ENCODE measurements around the gene MOAP1. TPM values are rescaled to one million over a fixed set of nuclear protein-coding genes. Genes with fewer than 3 reads are reported as not detected.
"Not testable (repeated sequence)": the region's sequence is repeated elsewhere in the genome, so short reads cannot be mapped to it uniquely, and the experiment has no call there.

MOAP1 gene
- total and polyA plus RNA-seq, 2 of the 8 experiments (the other 6 are each of a cell fraction or from before 2014, with no cell fraction given) = 18.3 to 20.1 TPM

GRCh38 chr14:93170141-93170540, 14.6 kb downstream of the MOAP1 start:
- not testable (repeated sequence) for H3K14ac ChIP-seq (ENCODE audit: insufficient read length); H3K9ac ChIP-seq (replicated peaks in 1 of 4; ENCODE audit: extremely low read depth in 1 of 4, low read depth in 3 of 4, low read length in 3 of 4); H4K5ac ChIP-seq (ENCODE audit: insufficient read length, low read depth, low read length); H2BK120ac ChIP-seq (replicated peaks; ENCODE audit: low read depth, low read length); H4K20me1 ChIP-seq (replicated peaks in 1 of 2; ENCODE audit: control insufficient read depth in 1 of 2, insufficient read depth in 2 of 2, low read length in 2 of 2); H3K27me3 ChIP-seq (replicated peaks in 1 of 4; ENCODE audit: control insufficient read depth in 3 of 4, extremely low read depth in 1 of 4, insufficient read depth in 3 of 4, low read length in 3 of 4); H2BK12ac ChIP-seq (ENCODE audit: low read depth, low read length); H3K79me2 ChIP-seq (ENCODE audit: control insufficient read depth in 1 of 2, insufficient read depth in 2 of 2, low read length in 2 of 2); H2BK15ac ChIP-seq (ENCODE audit: low read length); H3K9me3 ChIP-seq (ENCODE audit: insufficient read depth in 2 of 2, low read depth in 1 of 2, low read length in 1 of 2); H3K79me1 ChIP-seq (ENCODE audit: low read depth, low read length); DNase-seq (ENCODE audit: low read depth in 1 of 2, low spot score in 2 of 2); H3K23me2 ChIP-seq (ENCODE audit: low read depth, low read length); H2BK20ac ChIP-seq (ENCODE audit: low read length); H3K23ac ChIP-seq (ENCODE audit: insufficient read length); H3K36me3 ChIP-seq (ENCODE audit: control insufficient read depth in 2 of 4, insufficient read depth in 4 of 4, low read length in 3 of 4); H2AK5ac ChIP-seq (ENCODE audit: low read depth, low read length); FAIRE-seq; H4K91ac ChIP-seq (replicated peaks; ENCODE audit: insufficient read length, low read length); H2BK5ac ChIP-seq (ENCODE audit: low read depth, low read length); H3K27ac ChIP-seq (ENCODE audit: low read depth, low read length); H3K4me3 ChIP-seq (ENCODE audit: extremely low read depth in 1 of 4, insufficient read depth in 2 of 4, low read depth in 3 of 4, low read length in 4 of 4); H3K4me2 ChIP-seq (ENCODE audit: insufficient read depth in 1 of 2, low read depth in 2 of 2, low read length in 2 of 2); H3K56ac ChIP-seq (replicated peaks; ENCODE audit: insufficient read length, low read depth, low read length); H3K18ac ChIP-seq (ENCODE audit: extremely low read depth, low read length); H2AFZ ChIP-seq (ENCODE audit: low read length); H4K8ac ChIP-seq (ENCODE audit: extremely low read depth, insufficient read depth, low read length); H3K4ac ChIP-seq (replicated peaks; ENCODE audit: insufficient read length, low read depth, low read length); H3K4me1 ChIP-seq (replicated peaks in 1 of 4; ENCODE audit: control insufficient read depth in 3 of 4, insufficient read depth in 4 of 4, low read length in 3 of 4)
- POLR2A ChIA-PET (ENCODE audit: partially characterized antibody) = interaction anchor here (0.7 to 0.9 kb wide), 2 partner anchors 15 to 23 kb away, joined by 3 read pairs; partner anchors contain the start of genes LYSET and MOAP1
- CTCF ChIA-PET (ENCODE audit: partially characterized antibody) = interaction anchor here (0.6 to 11.0 kb wide), 8 partner anchors 9 to 1090 kb away, joined by 3 to 48 read pairs (median 6); no protein-coding TSS in a partner anchor
- 94% methylated on average over 16 of the region's 20 CpGs; no CpG with 5 or more reads in 1 of the 2 experiments for WGBS, 2 experiments (ENCODE audit: extremely low coverage in 1 of 2, insufficient coverage in 1 of 2, insufficient read length in 1 of 2, insufficient replicate concordance in 2 of 2, low coverage in 1 of 2, low lambda C conversion rate in 2 of 2, missing lambda C conversion rate in 1 of 2)

- H2BK12ac ChIP-seq (ENCODE audit: low read depth, low read length); H3K4me3 ChIP-seq (ENCODE audit: extremely low read depth in 1 of 4, insufficient read depth in 2 of 4, low read depth in 3 of 4, low read length in 4 of 4); H3K4me2 ChIP-seq (ENCODE audit: insufficient read depth in 1 of 2, low read depth in 2 of 2, low read length in 2 of 2); H4K8ac ChIP-seq (ENCODE audit: extremely low read depth, insufficient read depth, low read length); H4K91ac ChIP-seq (replicated peaks; ENCODE audit: insufficient read length, low read length); H2BK20ac ChIP-seq (ENCODE audit: low read length); H3K14ac ChIP-seq (ENCODE audit: insufficient read length); H3K9ac ChIP-seq (replicated peaks in 1 of 4; ENCODE audit: extremely low read depth in 1 of 4, low read depth in 3 of 4, low read length in 3 of 4); H3K27me3 ChIP-seq (replicated peaks in 1 of 4; ENCODE audit: control insufficient read depth in 3 of 4, extremely low read depth in 1 of 4, insufficient read depth in 3 of 4, low read length in 3 of 4); H3K4me1 ChIP-seq (replicated peaks in 1 of 4; ENCODE audit: control insufficient read depth in 3 of 4, insufficient read depth in 4 of 4, low read length in 3 of 4); H3K79me2 ChIP-seq (ENCODE audit: control insufficient read depth in 1 of 2, insufficient read depth in 2 of 2, low read length in 2 of 2); DNase-seq (ENCODE audit: low read depth in 1 of 2, low spot score in 2 of 2); H4K5ac ChIP-seq (ENCODE audit: insufficient read length, low read depth, low read length); H2BK15ac ChIP-seq (ENCODE audit: low read length); H2BK5ac ChIP-seq (ENCODE audit: low read depth, low read length); H3K79me1 ChIP-seq (ENCODE audit: low read depth, low read length); H2AFZ ChIP-seq (ENCODE audit: low read length); H2BK120ac ChIP-seq (replicated peaks; ENCODE audit: low read depth, low read length); H3K18ac ChIP-seq (ENCODE audit: extremely low read depth, low read length); H3K27ac ChIP-seq (ENCODE audit: low read depth, low read length); H2AK5ac ChIP-seq (ENCODE audit: low read depth, low read length); FAIRE-seq; H3K9me3 ChIP-seq (ENCODE audit: insufficient read depth in 2 of 2, low read depth in 1 of 2, low read length in 1 of 2); H4K20me1 ChIP-seq (replicated peaks in 1 of 2; ENCODE audit: control insufficient read depth in 1 of 2, insufficient read depth in 2 of 2, low read length in 2 of 2); H3K36me3 ChIP-seq (ENCODE audit: control insufficient read depth in 2 of 4, insufficient read depth in 4 of 4, low read length in 3 of 4); H3K23me2 ChIP-seq (ENCODE audit: low read depth, low read length); H3K4ac ChIP-seq (replicated peaks; ENCODE audit: insufficient read length, low read depth, low read length); H3K23ac ChIP-seq (ENCODE audit: insufficient read length); H3K56ac ChIP-seq (replicated peaks; ENCODE audit: insufficient read length, low read depth, low read length): not testable (repeated sequence)
- ChIA-PET CTCF (ENCODE audit: partially characterized antibody) (interaction anchor here (0.6 to 11.0 kb wide), 9 partner anchors 9 to 1090 kb away, joined by 3 to 48 read pairs (median 4); no protein-coding TSS in a partner anchor), POLR2A (ENCODE audit: partially characterized antibody) (interaction anchor here (0.6 to 0.9 kb wide), 3 partner anchors 15 to 763 kb away, joined by 3 read pairs; partner anchors contain the start of genes LYSET and MOAP1)
- WGBS, 2 experiments (ENCODE audit: extremely low coverage in 1 of 2, insufficient coverage in 1 of 2, insufficient read length in 1 of 2, insufficient replicate concordance in 2 of 2, low coverage in 1 of 2, low lambda C conversion rate in 2 of 2, missing lambda C conversion rate in 1 of 2) = 95% methylated on average over 6 of the region's 6 CpGs; no CpG with 5 or more reads in 1 of the 2 experiments
These were observed 15.1 kb downstream of the MOAP1 start for GRCh38 chr14:93169619-93170018.
